ENCODE measurements around the gene INCENP. TPM values are rescaled to one million over a fixed set of nuclear protein-coding genes. Genes with fewer than 3 reads are reported as not detected.

INCENP gene
- polyA plus RNA-seq, 1 of the 3 experiments (the other 2 are of a cell fraction) = 20.1 TPM

DNA sequence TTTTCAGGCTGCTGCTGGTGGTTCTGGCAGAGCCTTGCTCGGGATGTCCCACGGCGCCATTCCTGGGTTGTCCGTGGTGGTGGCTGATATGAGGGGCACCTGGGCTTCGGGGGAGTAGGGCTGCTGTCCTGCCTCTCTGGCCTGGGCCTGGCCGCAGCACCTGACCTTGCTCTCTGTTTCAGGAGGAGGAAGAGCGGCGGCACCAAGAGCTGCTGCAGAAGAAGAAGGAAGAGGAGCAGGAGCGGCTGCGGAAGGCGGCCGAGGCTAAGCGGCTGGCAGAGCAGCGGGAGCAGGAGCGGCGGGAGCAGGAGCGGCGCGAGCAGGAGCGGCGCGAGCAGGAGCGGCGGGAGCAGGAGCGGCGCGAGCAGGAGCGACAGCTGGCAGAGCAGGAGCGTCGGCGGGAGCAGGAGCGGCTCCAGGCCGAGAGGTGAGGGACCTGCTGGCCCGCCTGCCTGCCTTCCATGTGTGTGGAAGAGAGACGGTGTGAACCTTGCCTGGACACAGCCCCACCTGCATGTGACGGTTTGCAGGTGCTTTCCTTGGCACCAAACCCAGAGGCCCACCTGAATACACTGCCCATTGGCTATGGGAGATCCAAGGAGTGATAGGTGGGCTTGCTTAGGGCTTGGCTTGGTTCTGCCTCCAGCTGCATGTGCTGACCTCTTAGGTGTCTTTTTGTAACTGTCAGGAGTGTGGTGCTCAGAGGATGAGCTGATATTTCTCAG is 22.8 kb downstream of the INCENP start:
- H3K79me2 ChIP-seq (ENCODE audit: insufficient read depth) = no peaks in the 10 kb centered on the region
- peaks cover 36 to 69% of the 10 kb centered on the region in 2 experiments for H3K36me3 ChIP-seq (replicated peaks in 1 of 2; ENCODE audit: control insufficient read depth in 1 of 2, insufficient read depth in 2 of 2, low read length in 1 of 2)
- no peak overlapping the region for H3K4me2 ChIP-seq
- no peaks in the 10 kb centered on the region for H3F3A ChIP-seq (replicated peaks; ENCODE audit: insufficient read depth)
- no peaks in the 10 kb centered on the region for H3K9me3 ChIP-seq
- H3K27ac ChIP-seq (ENCODE audit: low read depth in 2 of 2, low read length in 1 of 2) = no peak overlapping the region
- no peaks in the 10 kb centered on the region for H3K9me2 ChIP-seq
- no peaks in the 10 kb centered on the region for H4K20me1 ChIP-seq (ENCODE audit: insufficient read depth)
- no peak overlapping the region for H3K4me3 ChIP-seq (ENCODE audit: low read depth in 2 of 2, low read length in 1 of 2)
- WGBS (ENCODE audit: low lambda C conversion rate) = 96% methylated on average over 36 of the region's 36 CpGs
- ChIA-PET POLR2A (interaction anchor here (0.7 kb wide), 2 partner anchors 23 to 177 kb away, joined by 3 read pairs; no protein-coding TSS in a partner anchor), CTCF (interaction anchor here (0.9 to 1.0 kb wide), 2 partner anchors 10 to 164 kb away, joined by 3 read pairs; no protein-coding TSS in a partner anchor)
- H3K27me3 ChIP-seq (ENCODE audit: insufficient read depth) = no peaks in the 10 kb centered on the region
- DNase-seq = peak; percentile 5
- TF ChIP-seq ELF1 (IDR thresholded peaks at IDR 0.05) = no peak
- no peak for TF ChIP-seq TEAD4 (IDR thresholded peaks at IDR 0.05; ENCODE audit: borderline replicate concordance, insufficient read depth)
- TF ChIP-seq, protein P1, sequence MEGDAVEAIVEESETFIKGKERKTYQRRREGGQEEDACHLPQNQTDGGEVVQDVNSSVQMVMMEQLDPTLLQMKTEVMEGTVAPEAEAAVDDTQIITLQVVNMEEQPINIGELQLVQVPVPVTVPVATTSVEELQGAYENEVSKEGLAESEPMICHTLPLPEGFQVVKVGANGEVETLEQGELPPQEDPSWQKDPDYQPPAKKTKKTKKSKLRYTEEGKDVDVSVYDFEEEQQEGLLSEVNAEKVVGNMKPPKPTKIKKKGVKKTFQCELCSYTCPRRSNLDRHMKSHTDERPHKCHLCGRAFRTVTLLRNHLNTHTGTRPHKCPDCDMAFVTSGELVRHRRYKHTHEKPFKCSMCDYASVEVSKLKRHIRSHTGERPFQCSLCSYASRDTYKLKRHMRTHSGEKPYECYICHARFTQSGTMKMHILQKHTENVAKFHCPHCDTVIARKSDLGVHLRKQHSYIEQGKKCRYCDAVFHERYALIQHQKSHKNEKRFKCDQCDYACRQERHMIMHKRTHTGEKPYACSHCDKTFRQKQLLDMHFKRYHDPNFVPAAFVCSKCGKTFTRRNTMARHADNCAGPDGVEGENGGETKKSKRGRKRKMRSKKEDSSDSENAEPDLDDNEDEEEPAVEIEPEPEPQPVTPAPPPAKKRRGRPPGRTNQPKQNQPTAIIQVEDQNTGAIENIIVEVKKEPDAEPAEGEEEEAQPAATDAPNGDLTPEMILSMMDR (IDR thresholded peaks at IDR 0.05) = no peak
- TF ChIP-seq, protein P2, sequence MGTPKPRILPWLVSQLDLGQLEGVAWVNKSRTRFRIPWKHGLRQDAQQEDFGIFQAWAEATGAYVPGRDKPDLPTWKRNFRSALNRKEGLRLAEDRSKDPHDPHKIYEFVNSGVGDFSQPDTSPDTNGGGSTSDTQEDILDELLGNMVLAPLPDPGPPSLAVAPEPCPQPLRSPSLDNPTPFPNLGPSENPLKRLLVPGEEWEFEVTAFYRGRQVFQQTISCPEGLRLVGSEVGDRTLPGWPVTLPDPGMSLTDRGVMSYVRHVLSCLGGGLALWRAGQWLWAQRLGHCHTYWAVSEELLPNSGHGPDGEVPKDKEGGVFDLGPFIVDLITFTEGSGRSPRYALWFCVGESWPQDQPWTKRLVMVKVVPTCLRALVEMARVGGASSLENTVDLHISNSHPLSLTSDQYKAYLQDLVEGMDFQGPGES (IDR thresholded peaks at IDR 0.05; ENCODE audit: low read depth, low read length) = no peak
- TF ChIP-seq POLR2AphosphoS5 (IDR thresholded peaks at IDR 0.05; ENCODE audit: low read depth, low read length) = no peak
- TF ChIP-seq YY1 (IDR thresholded peaks at IDR 0.05; ENCODE audit: low read depth) = no peak
- TF ChIP-seq RFX5 (IDR thresholded peaks at IDR 0.05; ENCODE audit: low read length) = no peak
- no peak for TF ChIP-seq CHD2 (IDR thresholded peaks at IDR 0.05; ENCODE audit: low read length, partially characterized antibody)
- TF ChIP-seq MEF2A (IDR thresholded peaks at IDR 0.05; ENCODE audit: borderline replicate concordance, low read depth) = no peak
- TF ChIP-seq, protein P3, sequence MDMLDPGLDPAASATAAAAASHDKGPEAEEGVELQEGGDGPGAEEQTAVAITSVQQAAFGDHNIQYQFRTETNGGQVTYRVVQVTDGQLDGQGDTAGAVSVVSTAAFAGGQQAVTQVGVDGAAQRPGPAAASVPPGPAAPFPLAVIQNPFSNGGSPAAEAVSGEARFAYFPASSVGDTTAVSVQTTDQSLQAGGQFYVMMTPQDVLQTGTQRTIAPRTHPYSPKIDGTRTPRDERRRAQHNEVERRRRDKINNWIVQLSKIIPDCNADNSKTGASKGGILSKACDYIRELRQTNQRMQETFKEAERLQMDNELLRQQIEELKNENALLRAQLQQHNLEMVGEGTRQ (IDR thresholded peaks at IDR 0.05; ENCODE audit: borderline replicate concordance, low read depth, low read length) = no peak
- no peak for TF ChIP-seq JUND (IDR thresholded peaks at IDR 0.05)
- TF ChIP-seq TAF1 (IDR thresholded peaks at IDR 0.05; ENCODE audit: borderline replicate concordance, low read depth, low read length) = no peak
- no peak for TF ChIP-seq EP300 (IDR thresholded peaks at IDR 0.05; ENCODE audit: borderline replicate concordance in 1 of 2, low read depth in 1 of 2, low read length in 1 of 2)
- TF ChIP-seq FOXM1 (IDR thresholded peaks at IDR 0.05; ENCODE audit: low read depth) = no peak
- no peak for TF ChIP-seq MXI1 (IDR thresholded peaks at IDR 0.05; ENCODE audit: low read depth, low read length)
- TF ChIP-seq, protein P4, sequence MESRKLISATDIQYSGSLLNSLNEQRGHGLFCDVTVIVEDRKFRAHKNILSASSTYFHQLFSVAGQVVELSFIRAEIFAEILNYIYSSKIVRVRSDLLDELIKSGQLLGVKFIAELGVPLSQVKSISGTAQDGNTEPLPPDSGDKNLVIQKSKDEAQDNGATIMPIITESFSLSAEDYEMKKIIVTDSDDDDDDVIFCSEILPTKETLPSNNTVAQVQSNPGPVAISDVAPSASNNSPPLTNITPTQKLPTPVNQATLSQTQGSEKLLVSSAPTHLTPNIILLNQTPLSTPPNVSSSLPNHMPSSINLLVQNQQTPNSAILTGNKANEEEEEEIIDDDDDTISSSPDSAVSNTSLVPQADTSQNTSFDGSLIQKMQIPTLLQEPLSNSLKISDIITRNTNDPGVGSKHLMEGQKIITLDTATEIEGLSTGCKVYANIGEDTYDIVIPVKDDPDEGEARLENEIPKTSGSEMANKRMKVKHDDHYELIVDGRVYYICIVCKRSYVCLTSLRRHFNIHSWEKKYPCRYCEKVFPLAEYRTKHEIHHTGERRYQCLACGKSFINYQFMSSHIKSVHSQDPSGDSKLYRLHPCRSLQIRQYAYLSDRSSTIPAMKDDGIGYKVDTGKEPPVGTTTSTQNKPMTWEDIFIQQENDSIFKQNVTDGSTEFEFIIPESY (IDR thresholded peaks at IDR 0.05; ENCODE audit: borderline replicate concordance, low read depth) = no peak
- no peak for TF ChIP-seq NRF1 (IDR thresholded peaks at IDR 0.05; ENCODE audit: low read depth, low read length)
- TF ChIP-seq, protein P5, sequence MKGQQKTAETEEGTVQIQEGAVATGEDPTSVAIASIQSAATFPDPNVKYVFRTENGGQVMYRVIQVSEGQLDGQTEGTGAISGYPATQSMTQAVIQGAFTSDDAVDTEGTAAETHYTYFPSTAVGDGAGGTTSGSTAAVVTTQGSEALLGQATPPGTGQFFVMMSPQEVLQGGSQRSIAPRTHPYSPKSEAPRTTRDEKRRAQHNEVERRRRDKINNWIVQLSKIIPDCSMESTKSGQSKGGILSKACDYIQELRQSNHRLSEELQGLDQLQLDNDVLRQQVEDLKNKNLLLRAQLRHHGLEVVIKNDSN (IDR thresholded peaks at IDR 0.05; ENCODE audit: borderline replicate concordance, low read depth) = no peak
- no peak for TF ChIP-seq EZH2phosphoT487 (IDR thresholded peaks at IDR 0.05; ENCODE audit: borderline replicate concordance, low read depth)
- TF ChIP-seq RAD21 (IDR thresholded peaks at IDR 0.05; ENCODE audit: low read length) = no peak
- no peak overlapping the region for H3K9ac ChIP-seq
- H3K4me1 ChIP-seq (ENCODE audit: control insufficient read depth in 1 of 2, insufficient read depth in 2 of 2, low read depth in 1 of 2, low read length in 1 of 2) = no peaks in the 10 kb centered on the region
- no peak overlapping the region for H2AFZ ChIP-seq (ENCODE audit: low read depth)

All from SK-N-SH (cell line).